ENCODE data around the gene PRSS58.

DNA sequence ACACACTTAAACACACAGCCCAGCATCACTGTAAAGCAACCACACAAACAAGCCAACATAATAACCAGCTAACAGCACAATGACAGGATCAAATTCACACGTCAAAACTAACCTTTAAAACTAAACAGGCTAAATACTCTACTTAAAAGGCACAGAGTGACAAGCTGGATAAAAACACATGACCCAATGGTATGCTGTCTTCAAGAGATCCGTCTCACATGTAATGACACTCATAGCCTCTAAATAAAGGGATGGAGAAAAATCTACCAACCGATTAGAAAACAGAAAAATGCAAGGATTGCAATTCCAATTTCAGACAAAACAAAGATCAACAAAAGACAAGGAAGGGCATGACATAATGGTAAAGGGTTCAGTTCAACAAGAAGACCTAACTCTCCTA, 17.2 kb upstream of the PRSS58 start:
- TF ChIP-seq, protein P1, sequence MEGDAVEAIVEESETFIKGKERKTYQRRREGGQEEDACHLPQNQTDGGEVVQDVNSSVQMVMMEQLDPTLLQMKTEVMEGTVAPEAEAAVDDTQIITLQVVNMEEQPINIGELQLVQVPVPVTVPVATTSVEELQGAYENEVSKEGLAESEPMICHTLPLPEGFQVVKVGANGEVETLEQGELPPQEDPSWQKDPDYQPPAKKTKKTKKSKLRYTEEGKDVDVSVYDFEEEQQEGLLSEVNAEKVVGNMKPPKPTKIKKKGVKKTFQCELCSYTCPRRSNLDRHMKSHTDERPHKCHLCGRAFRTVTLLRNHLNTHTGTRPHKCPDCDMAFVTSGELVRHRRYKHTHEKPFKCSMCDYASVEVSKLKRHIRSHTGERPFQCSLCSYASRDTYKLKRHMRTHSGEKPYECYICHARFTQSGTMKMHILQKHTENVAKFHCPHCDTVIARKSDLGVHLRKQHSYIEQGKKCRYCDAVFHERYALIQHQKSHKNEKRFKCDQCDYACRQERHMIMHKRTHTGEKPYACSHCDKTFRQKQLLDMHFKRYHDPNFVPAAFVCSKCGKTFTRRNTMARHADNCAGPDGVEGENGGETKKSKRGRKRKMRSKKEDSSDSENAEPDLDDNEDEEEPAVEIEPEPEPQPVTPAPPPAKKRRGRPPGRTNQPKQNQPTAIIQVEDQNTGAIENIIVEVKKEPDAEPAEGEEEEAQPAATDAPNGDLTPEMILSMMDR (IDR thresholded peaks at IDR 0.05; ENCODE audit: control extremely low read depth in 1 of 3, insufficient read depth in 1 of 3, low read depth in 1 of 3, low read length in 3 of 3) = no peak
- no peak for TF ChIP-seq ZNF274 (IDR thresholded peaks at IDR 0.05; ENCODE audit: borderline replicate concordance, extremely low read depth, low read length)
- TF ChIP-seq, protein P2, sequence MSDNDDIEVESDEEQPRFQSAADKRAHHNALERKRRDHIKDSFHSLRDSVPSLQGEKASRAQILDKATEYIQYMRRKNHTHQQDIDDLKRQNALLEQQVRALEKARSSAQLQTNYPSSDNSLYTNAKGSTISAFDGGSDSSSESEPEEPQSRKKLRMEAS (IDR thresholded peaks at IDR 0.05) = no peak
- no peak for TF ChIP-seq BCL11A (IDR thresholded peaks at IDR 0.05; ENCODE audit: low read depth in 2 of 2, low read length in 2 of 2)
- no peak for TF ChIP-seq YY1 (IDR thresholded peaks at IDR 0.05; ENCODE audit: low read depth, low read length)
- no peak for TF ChIP-seq POLR2A (IDR thresholded peaks at IDR 0.05; ENCODE audit: control extremely low read depth in 1 of 2, low read depth in 2 of 2, low read length in 2 of 2)
- no peak for TF ChIP-seq TCF12 (IDR thresholded peaks at IDR 0.05; ENCODE audit: low read depth, low read length)
- TF ChIP-seq ATF3 (IDR thresholded peaks at IDR 0.05; ENCODE audit: insufficient read depth, low read depth, low read length) = no peak
